ENCODE results near the gene ERC2. TPM values are rescaled to one million over a fixed set of nuclear protein-coding genes. Genes with fewer than 3 reads are reported as not detected.

ERC2 gene
- total RNA-seq, 1 donor from 2014 or later, result 7.4 TPM

GRCh38 chr3:55673764-55674163 is 794.5 kb downstream of the ERC2 start:
- TF ChIP-seq EZH2 (IDR thresholded peaks at IDR 0.05; ENCODE audit: insufficient read depth, low read length) (no peak), CTCF (IDR thresholded peaks at IDR 0.05; ENCODE audit: insufficient read depth, low read depth, low read length) (no peak)
- no peak overlapping the region for H3K9ac ChIP-seq (ENCODE audit: low read length)
- H3K9me3 Mint-ChIP-seq (ENCODE audit: unreplicated experiment), result peaks cover 3% of the 10 kb centered on the region

GRCh38 chr3:55669133-55669532 is 799.1 kb downstream of the ERC2 start:
- Histone ChIP-seq H3K9me3 (ENCODE audit: insufficient read depth, low read depth, low read length) (no peaks in the 10 kb centered on the region), H3K36me3 (ENCODE audit: insufficient read depth, low read length) (no peaks in the 10 kb centered on the region), H3K4me2 (ENCODE audit: low read length) (no peak overlapping the region), H3K79me2 (ENCODE audit: insufficient read depth, low read length) (no peaks in the 10 kb centered on the region), H3K9ac (ENCODE audit: low read length) (no peak overlapping the region), H2AFZ (ENCODE audit: low read depth, low read length) (no peak overlapping the region), H3K27ac (ENCODE audit: low read depth, low read length) (no peak overlapping the region), H4K20me1 (ENCODE audit: insufficient read depth, low read length) (no peaks in the 10 kb centered on the region), H3K27me3 (ENCODE audit: insufficient read depth, low read length) (no peaks in the 10 kb centered on the region), H3K4me1 (ENCODE audit: insufficient read depth, low read length) (peaks cover 6% of the 10 kb centered on the region), H3K4me3 (ENCODE audit: insufficient read depth, low read depth, low read length) (no peak overlapping the region)
- FAIRE-seq (no peak), DNase-seq (ENCODE audit: low read depth) (no peak)
- no peaks in the 10 kb centered on the region for H3K36me3 Mint-ChIP-seq (ENCODE audit: low read depth, unreplicated experiment)
- H3K27ac Mint-ChIP-seq (ENCODE audit: unreplicated experiment), result peak overlapping the region; percentile 92
- no peak overlapping the region for H3K4me3 Mint-ChIP-seq (ENCODE audit: unreplicated experiment)
- peaks cover 2% of the 10 kb centered on the region for H3K9me3 Mint-ChIP-seq (ENCODE audit: unreplicated experiment)
- no peaks in the 10 kb centered on the region for H3K27me3 Mint-ChIP-seq (ENCODE audit: low read depth, unreplicated experiment)
- H3K4me1 Mint-ChIP-seq (ENCODE audit: low read depth, unreplicated experiment), result peaks cover 13% of the 10 kb centered on the region
- TF ChIP-seq EZH2 (IDR thresholded peaks at IDR 0.05; ENCODE audit: insufficient read depth, low read length) (no peak), CTCF (IDR thresholded peaks at IDR 0.05; ENCODE audit: insufficient read depth, low read depth, low read length) (no peak)

More at GRCh38 chr3:55673764-55674163, 794.5 kb downstream of the ERC2 start:
- no peaks in the 10 kb centered on the region for H3K9me3 ChIP-seq (ENCODE audit: insufficient read depth, low read depth, low read length)
- Mint-ChIP-seq H3K27me3 (ENCODE audit: low read depth, unreplicated experiment) (no peaks in the 10 kb centered on the region), H3K36me3 (ENCODE audit: low read depth, unreplicated experiment) (no peaks in the 10 kb centered on the region), H3K4me3 (ENCODE audit: unreplicated experiment) (no peak overlapping the region), H3K4me1 (ENCODE audit: low read depth, unreplicated experiment) (peaks cover 5% of the 10 kb centered on the region), H3K27ac (ENCODE audit: unreplicated experiment) (no peak overlapping the region)
- no peak overlapping the region for H3K27ac ChIP-seq (ENCODE audit: low read depth, low read length)
- H3K27me3 ChIP-seq (ENCODE audit: insufficient read depth, low read length), result peaks cover 2% of the 10 kb centered on the region
- no peaks in the 10 kb centered on the region for H4K20me1 ChIP-seq (ENCODE audit: insufficient read depth, low read length)
- no peaks in the 10 kb centered on the region for H3K36me3 ChIP-seq (ENCODE audit: insufficient read depth, low read length)
- no peak overlapping the region for H2AFZ ChIP-seq (ENCODE audit: low read depth, low read length)
- H3K4me3 ChIP-seq (ENCODE audit: insufficient read depth, low read depth, low read length), result no peak overlapping the region
- no peak for DNase-seq (ENCODE audit: low read depth)
- no peaks in the 10 kb centered on the region for H3K79me2 ChIP-seq (ENCODE audit: insufficient read depth, low read length)
- FAIRE-seq, result no peak
- no peak overlapping the region for H3K4me2 ChIP-seq (ENCODE audit: low read length)
- no peaks in the 10 kb centered on the region for H3K4me1 ChIP-seq (ENCODE audit: insufficient read depth, low read length)

- Histone ChIP-seq H3K4me3 (ENCODE audit: insufficient read depth, low read depth, low read length) (no peak overlapping the region), H3K4me1 (ENCODE audit: insufficient read depth, low read length) (peaks cover 6% of the 10 kb centered on the region), H3K9ac (ENCODE audit: low read length) (no peak overlapping the region), H3K27ac (ENCODE audit: low read depth, low read length) (peak overlapping the region; percentile 36), H3K79me2 (ENCODE audit: insufficient read depth, low read length) (no peaks in the 10 kb centered on the region), H3K36me3 (ENCODE audit: insufficient read depth, low read length) (no peaks in the 10 kb centered on the region), H3K4me2 (ENCODE audit: low read length) (peak overlapping the region; percentile 25), H3K9me3 (ENCODE audit: insufficient read depth, low read depth, low read length) (no peaks in the 10 kb centered on the region), H2AFZ (ENCODE audit: low read depth, low read length) (peak overlapping the region; percentile 15), H3K27me3 (ENCODE audit: insufficient read depth, low read length) (no peaks in the 10 kb centered on the region), H4K20me1 (ENCODE audit: insufficient read depth, low read length) (no peaks in the 10 kb centered on the region)
- peak; percentile 52 for DNase-seq (ENCODE audit: low read depth)
- no peak for FAIRE-seq
- Mint-ChIP-seq H3K9me3 (ENCODE audit: unreplicated experiment) (peaks cover 2% of the 10 kb centered on the region), H3K4me3 (ENCODE audit: unreplicated experiment) (no peak overlapping the region), H3K4me1 (ENCODE audit: low read depth, unreplicated experiment) (peaks cover 13% of the 10 kb centered on the region), H3K27ac (ENCODE audit: unreplicated experiment) (peak overlapping the region; percentile 92), H3K36me3 (ENCODE audit: low read depth, unreplicated experiment) (no peaks in the 10 kb centered on the region), H3K27me3 (ENCODE audit: low read depth, unreplicated experiment) (no peaks in the 10 kb centered on the region)
- TF ChIP-seq EZH2 (IDR thresholded peaks at IDR 0.05; ENCODE audit: insufficient read depth, low read length) (no peak), CTCF (IDR thresholded peaks at IDR 0.05; ENCODE audit: insufficient read depth, low read depth, low read length) (no peak)
Measured at GRCh38 chr3:55668359-55668758, 799.9 kb downstream of the ERC2 start.

Data from astrocyte (in vitro differentiated cells and primary cell).